Upper lobe of left lung (tissue), 6 donors: ENCODE data around the gene AP5M1. TPM values are rescaled to one million over a fixed set of nuclear protein-coding genes. Genes with fewer than 3 reads are reported as not detected.
"Not testable (repeated sequence)": the region's sequence is repeated elsewhere in the genome, so short reads cannot be mapped to it uniquely, and the experiment has no call there.

Experiments
- ATAC-seq, 2 donors: fragments of 200-7000 bp; cut with Tn5 transposase; one replicate each; pipeline ENCODE4 v1.9.1; 2022; ENCODE audit warnings: mild to moderate bottlenecking in 2 of 2, moderate library complexity in 2 of 2; ENCODE audit not compliant: low FRiP score in 2 of 2
- DNase-seq, 2 donors: peaks; one replicate each; pipeline ENCODE4 v3.0.0-alpha.2; 2019 to 2020
- H3K27ac ChIP-seq, 4 donors: fragments of 200-600 bp; sonication (generic); one replicate each; pipeline ENCODE4 v1.5.1; 2016 to 2019
- H3K27me3 ChIP-seq, 4 donors: fragments of 200-600 bp; sonication (generic); one replicate each; pipeline ENCODE4 v1.5.1; 2017 to 2019
- H3K36me3 ChIP-seq, 4 donors: fragments of 200-600 bp; sonication (generic); one replicate each; pipeline ENCODE4 v1.5.1; 2016 to 2019
- H3K4me1 ChIP-seq, 4 donors: fragments of 200-600 bp; sonication (generic); one replicate each; pipeline ENCODE4 v1.5.1; 2018 to 2019
- H3K4me3 ChIP-seq, 4 donors: fragments of 200-600 bp; sonication (generic); one replicate each; pipeline ENCODE4 v1.5.1; 2017 to 2019; ENCODE audit warnings: mild to moderate bottlenecking in 2 of 4, moderate library complexity in 1 of 4
- H3K9me3 ChIP-seq, 4 donors: fragments of 200-600 bp; sonication (generic); one replicate each; pipeline ENCODE4 v1.5.1; 2018 to 2019
- EP300 ChIP-seq, 4 donors: sonication (generic); formaldehyde crosslinking; IDR thresholded peaks; one replicate each; pipeline ENCODE4 v1.5.1; 2017; ENCODE audit warnings: antibody characterized with exemption in 4 of 4, control low read depth in 2 of 4
- POLR2A ChIP-seq, 4 donors: fragments of 450-650 bp; IDR thresholded peaks; one replicate each; pipeline ENCODE4 v1.5.1; 2016 to 2017; ENCODE audit warnings: antibody characterized with exemption in 4 of 4, mild to moderate bottlenecking in 2 of 4
- POLR2AphosphoS5 ChIP-seq, 2 donors: sonication (generic); formaldehyde crosslinking; IDR thresholded peaks; one replicate each; pipeline ENCODE4 v1.5.1; 2017; ENCODE audit warnings: antibody characterized with exemption in 2 of 2
- WGBS, 2 donors: methylation state at CpG; one replicate each; pipeline ENCODE4 v1.1.5; 2017 to 2018; 5-methylcytosine and 5-hydroxymethylcytosine counted together
- total RNA-seq, 6 donors: library from RNA; depleted of rRNA in 4 of 6; stranded (reverse); fragments of >200 nt in 4 of 6; gene quantifications; one replicate each; pipeline versions ENCODE4 v1.1.0 to v1.2.1, GENCODE V29; 2016 to 2021
- TF ChIP-seq, protein P1 (sequence below), 6 experiments: fragments of 450-650 bp in 4 of 6; fragments of 200-600 bp in 2 of 6; sonication (generic) in 2 of 6; IDR thresholded peaks; one replicate each; pipeline ENCODE4 v1.5.1; 2016 to 2019; ENCODE audit warnings: antibody characterized with exemption in 6 of 6
- donor health status: DM: no; HTN: no; CAD: no; lungs with moderate emphysema.
- donor health status: DM: no; HTN: yes; CAD: no; lungs with severe emphysema.

Gene AP5M1
- total RNA-seq, 6 donors from 2014 or later = 17.8 to 38.1 (median 24.9) TPM

DNA sequence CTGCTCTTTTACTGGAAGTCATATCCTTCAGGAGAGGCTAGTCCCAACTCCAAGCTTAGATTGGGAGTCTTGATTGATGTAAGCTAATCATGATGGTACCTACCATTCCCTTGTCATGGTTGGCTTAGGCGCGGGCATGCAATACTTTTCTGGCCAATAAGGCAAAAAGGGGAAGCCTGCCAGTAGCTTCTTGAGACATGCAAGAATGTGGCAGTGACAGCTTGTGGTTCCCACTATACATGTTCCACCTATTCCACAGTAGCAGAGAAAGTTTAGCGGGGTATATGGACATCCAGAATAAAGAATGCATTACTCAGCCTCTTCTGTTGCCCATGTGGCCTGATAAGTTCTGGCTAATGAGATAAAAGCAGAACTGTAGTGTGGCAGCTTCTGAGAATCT, 55.0 kb downstream of the AP5M1 start:
- H3K27me3 ChIP-seq = no peaks in the 10 kb centered on the region
- ATAC-seq = no peak
- TF ChIP-seq, protein P1, sequence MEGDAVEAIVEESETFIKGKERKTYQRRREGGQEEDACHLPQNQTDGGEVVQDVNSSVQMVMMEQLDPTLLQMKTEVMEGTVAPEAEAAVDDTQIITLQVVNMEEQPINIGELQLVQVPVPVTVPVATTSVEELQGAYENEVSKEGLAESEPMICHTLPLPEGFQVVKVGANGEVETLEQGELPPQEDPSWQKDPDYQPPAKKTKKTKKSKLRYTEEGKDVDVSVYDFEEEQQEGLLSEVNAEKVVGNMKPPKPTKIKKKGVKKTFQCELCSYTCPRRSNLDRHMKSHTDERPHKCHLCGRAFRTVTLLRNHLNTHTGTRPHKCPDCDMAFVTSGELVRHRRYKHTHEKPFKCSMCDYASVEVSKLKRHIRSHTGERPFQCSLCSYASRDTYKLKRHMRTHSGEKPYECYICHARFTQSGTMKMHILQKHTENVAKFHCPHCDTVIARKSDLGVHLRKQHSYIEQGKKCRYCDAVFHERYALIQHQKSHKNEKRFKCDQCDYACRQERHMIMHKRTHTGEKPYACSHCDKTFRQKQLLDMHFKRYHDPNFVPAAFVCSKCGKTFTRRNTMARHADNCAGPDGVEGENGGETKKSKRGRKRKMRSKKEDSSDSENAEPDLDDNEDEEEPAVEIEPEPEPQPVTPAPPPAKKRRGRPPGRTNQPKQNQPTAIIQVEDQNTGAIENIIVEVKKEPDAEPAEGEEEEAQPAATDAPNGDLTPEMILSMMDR (IDR thresholded peaks at IDR 0.05) = no peak
- no peak for TF ChIP-seq POLR2AphosphoS5 (IDR thresholded peaks at IDR 0.05)
- no peak for TF ChIP-seq EP300 (IDR thresholded peaks at IDR 0.05)
- no peak for TF ChIP-seq POLR2A (IDR thresholded peaks at IDR 0.05)
- no peak for DNase-seq
- 95 to 97% methylated on average over 3 of the region's 3 CpGs for WGBS, 2 donors
- no peaks in the 10 kb centered on the region for H3K4me1 ChIP-seq
- no peak overlapping the region for H3K4me3 ChIP-seq
- H3K9me3 ChIP-seq = no peaks in the 10 kb centered on the region
- no peak overlapping the region for H3K27ac ChIP-seq
- H3K36me3 ChIP-seq = no peaks in the 10 kb centered on the region

DNA sequence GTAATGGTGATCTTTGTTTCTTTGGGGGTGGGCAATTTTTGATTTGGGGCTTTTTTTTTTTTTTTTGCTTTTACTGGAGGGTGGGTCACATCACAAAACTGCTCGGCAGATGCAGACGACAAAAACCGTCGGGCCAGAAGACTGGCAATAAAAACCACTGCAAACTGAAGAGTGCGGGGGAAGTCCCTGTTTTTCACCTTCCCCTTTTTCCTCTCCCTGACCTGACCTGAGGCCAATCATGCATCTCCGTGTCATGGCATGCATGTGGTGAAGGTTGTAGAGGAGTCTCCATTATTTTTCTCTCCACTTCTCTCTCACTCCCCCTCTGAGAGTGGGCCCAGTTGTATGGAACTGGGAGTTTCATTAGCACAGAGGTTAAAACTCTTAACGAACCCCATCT, 57.5 kb downstream of the AP5M1 start:
- no peak overlapping the region for H3K27ac ChIP-seq

DNA sequence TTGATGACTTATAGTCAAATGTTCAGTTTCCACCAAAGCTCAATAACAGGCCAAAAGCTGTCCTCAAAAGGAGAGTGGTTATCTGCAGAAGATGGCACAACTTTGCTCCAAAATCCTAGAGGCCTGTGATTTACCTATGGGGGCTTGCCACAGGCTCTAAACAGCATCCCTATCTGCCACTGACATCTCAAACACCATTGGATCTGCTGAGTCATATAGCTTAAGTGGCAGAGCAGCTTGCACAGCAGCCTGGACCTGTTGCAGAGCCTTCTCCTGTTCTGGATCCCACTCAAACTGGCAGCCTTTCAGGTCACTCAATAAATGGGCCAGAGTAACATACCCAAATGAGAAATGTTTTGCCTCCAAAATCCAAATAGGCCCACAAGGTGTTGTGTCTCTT, 61.1 kb downstream of the AP5M1 start:
- no peak for DNase-seq
- TF ChIP-seq POLR2AphosphoS5 (IDR thresholded peaks at IDR 0.05) = no peak
- no peak for TF ChIP-seq POLR2A (IDR thresholded peaks at IDR 0.05)
- TF ChIP-seq, protein P1 (IDR thresholded peaks at IDR 0.05) = no peak
- TF ChIP-seq EP300 (IDR thresholded peaks at IDR 0.05) = no peak
- H3K4me3 ChIP-seq = no peak overlapping the region
- no peaks in the 10 kb centered on the region for H3K36me3 ChIP-seq
- no peak for ATAC-seq
- no peaks in the 10 kb centered on the region for H3K4me1 ChIP-seq
- H3K27ac ChIP-seq = no peak overlapping the region
- no peaks in the 10 kb centered on the region for H3K27me3 ChIP-seq
- H3K9me3 ChIP-seq = peaks cover 0 to 10% (median 0%) of the 10 kb centered on the region in 4 donors

More for the DNA sequence above, 57.5 kb downstream of the AP5M1 start:
- H3K36me3 ChIP-seq = no peaks in the 10 kb centered on the region
- no peaks in the 10 kb centered on the region for H3K27me3 ChIP-seq
- no peak for DNase-seq
- no peaks in the 10 kb centered on the region for H3K4me1 ChIP-seq
- no peak for ATAC-seq
- no peak for TF ChIP-seq EP300 (IDR thresholded peaks at IDR 0.05)
- TF ChIP-seq POLR2A (IDR thresholded peaks at IDR 0.05) = no peak
- no peak for TF ChIP-seq POLR2AphosphoS5 (IDR thresholded peaks at IDR 0.05)
- TF ChIP-seq, protein P1 (IDR thresholded peaks at IDR 0.05) = no peak
- 81 to 90% methylated on average over 7 of the region's 7 CpGs for WGBS, 2 donors
- no peak overlapping the region for H3K4me3 ChIP-seq
- H3K9me3 ChIP-seq = peaks cover 0 to 5% (median 0%) of the 10 kb centered on the region in 4 donors

DNA sequence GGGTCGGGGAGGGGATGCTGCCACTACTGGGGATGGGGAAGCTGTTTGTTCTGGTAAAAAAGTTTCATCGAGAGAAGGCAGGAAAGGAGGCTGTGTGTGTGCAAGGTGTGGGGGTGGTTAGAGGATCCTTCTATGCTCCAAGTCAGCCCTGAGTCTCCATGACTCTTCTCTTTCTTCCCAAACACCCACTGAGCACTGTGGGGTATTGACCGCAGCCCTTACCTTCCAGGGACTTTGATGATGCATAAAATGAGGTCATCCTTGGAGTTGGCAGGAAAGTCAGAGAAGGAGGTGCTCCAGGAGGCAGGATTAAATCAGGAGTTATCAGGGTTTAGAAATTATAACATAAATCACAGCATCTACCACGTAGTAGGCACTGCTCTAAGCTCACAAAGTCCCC, 63.7 kb downstream of the AP5M1 start:
- not testable (repeated sequence) for H3K27ac ChIP-seq, H3K36me3 ChIP-seq, DNase-seq, H3K27me3 ChIP-seq, H3K4me3 ChIP-seq, H3K4me1 ChIP-seq, ATAC-seq
- peaks cover 0 to 17% (median 5%) of the 10 kb centered on the region in 4 donors for H3K9me3 ChIP-seq
- WGBS, 2 donors = 83 to 90% methylated on average over 4 of the region's 4 CpGs

DNA sequence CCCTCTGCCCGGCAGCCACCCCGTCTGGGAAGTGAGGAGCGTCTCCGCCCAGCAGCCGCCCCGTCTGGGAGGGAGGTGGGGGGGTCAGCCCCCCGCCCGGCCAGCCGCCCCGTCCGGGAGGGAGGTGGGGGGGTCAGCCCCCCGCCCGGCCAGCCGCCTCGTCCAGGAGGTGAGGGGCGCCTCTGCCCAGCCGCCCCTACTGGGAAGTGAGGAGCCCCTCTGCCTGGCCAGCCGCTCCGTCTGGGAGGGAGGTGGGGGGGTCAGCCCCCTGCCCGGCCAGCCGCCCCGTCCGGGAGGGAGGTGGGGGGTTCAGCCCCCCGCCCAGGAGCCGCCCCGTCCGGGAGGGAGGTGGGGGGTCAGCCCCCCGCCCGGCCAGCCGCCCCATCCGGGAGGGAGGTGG, 65.0 kb downstream of the AP5M1 start:
- peak in 1 of 2 donors; percentile 50 for DNase-seq
- not testable (repeated sequence) for H3K4me1 ChIP-seq, H3K27me3 ChIP-seq, H3K27ac ChIP-seq, ATAC-seq, H3K4me3 ChIP-seq, H3K36me3 ChIP-seq
- 100% methylated on average over 2 of the region's 31 CpGs; no CpG with 5 or more reads in 1 of the 2 donors for WGBS, 2 donors
- H3K9me3 ChIP-seq = peaks cover 0 to 17% (median 5%) of the 10 kb centered on the region in 4 donors

DNA sequence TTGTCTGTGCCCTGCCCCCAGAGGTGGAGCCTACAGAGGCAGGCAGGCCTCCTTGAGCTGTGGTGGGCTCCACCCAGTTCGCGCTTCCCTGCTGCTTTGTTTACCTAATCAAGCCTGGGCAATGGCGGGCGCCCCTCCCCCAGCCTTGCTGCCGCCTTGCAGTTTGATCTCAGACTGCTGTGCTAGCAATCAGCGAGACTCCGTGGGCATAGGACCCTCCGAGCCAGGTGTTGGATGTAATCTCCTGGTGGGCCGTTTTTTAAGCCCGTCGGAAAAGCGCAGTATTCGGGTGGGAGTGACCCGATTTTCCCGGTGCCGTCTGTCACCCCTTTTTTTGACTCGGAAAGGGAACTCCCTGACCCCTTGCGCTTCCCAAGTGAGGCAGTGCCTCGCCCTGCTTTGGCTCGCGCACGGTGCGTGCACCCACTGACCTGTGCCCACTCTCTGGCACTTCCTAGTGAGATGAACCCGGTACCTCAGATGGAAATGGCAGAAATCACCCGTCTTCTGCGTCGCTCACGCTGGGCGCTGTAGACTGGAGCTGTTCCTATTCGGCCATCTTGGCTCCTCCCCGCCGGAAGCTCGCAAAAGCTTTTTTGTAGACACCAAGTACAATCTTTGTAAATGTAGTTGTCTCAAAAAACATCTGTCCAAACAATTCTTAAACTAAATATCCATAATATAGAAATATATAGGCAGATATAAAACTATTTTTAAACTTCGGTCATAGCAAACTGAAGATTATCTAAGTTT, 75.0 kb downstream of the AP5M1 start:
- H3K27me3 ChIP-seq, H3K4me1 ChIP-seq, ATAC-seq, H3K36me3 ChIP-seq, H3K27ac ChIP-seq, H3K9me3 ChIP-seq, H3K4me3 ChIP-seq: not testable (repeated sequence)
- DNase-seq = peak in 1 of 2 donors; percentile 26
- 76 to 79% methylated on average over 31 to 34 of the region's 34 CpGs for WGBS, 2 donors
